ENCODE measurements around the gene TEX35. TPM values are rescaled to one million over a fixed set of nuclear protein-coding genes. Genes with fewer than 3 reads are reported as not detected.

TEX35 gene
- total and polyA plus RNA-seq, 4 donors = not detected

- Histone ChIP-seq H3K27me3 (ENCODE audit: control insufficient read depth in 1 of 2, insufficient read depth in 2 of 2, low read length in 1 of 2) (no peaks in the 10 kb centered on the region), H3K27ac (ENCODE audit: low read depth in 1 of 2, low read length in 2 of 2) (no peak overlapping the region), H3K9me3 (ENCODE audit: control insufficient read depth, low read length) (no peaks in the 10 kb centered on the region), H3K36me3 (ENCODE audit: control insufficient read depth in 1 of 2, insufficient read depth in 2 of 2, low read length in 1 of 2) (no peaks in the 10 kb centered on the region), H3K4me1 (ENCODE audit: control insufficient read depth in 1 of 2, insufficient read depth in 2 of 2, low read length in 2 of 2) (no peaks in the 10 kb centered on the region), H3K4me3 (ENCODE audit: low read length in 2 of 2) (no peak overlapping the region)
- DNase-seq (no peak), ATAC-seq (ENCODE audit: low FRiP score) (no peak)
- intact Hi-C loops (cut with DNase I) = no loop called here
- 85 to 87% methylated on average over 5 of the region's 5 CpGs for WGBS, 2 donors
These were observed 29.5 kb upstream of the TEX35 start for GRCh38 chr1:178483251-178483957.

DNA sequence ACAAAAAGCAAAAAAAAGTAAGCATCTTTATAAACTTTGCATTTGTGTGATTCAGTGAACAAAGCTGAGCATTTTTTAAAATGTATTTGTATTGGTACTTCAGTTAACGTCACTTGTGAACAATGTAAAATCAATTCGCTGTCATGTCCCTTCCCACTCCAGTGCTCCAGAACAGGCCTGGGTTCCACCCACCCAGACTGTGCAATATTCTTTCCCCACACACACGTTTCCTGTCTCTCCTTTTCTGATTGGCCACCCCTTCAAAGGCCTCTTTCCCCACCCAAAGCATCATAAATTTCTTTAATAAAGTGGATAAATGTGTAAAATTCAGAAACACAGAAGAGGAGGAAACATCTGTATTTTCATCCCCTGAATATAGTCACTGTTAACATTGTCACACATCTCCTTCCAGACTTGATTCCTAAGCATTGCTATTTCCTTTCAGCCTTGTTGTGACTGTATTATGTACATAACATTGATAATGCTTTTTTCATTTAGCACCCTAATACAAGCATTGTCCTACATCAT is 28.1 kb upstream of the TEX35 start:
- WGBS, 2 donors = 63 to 64% methylated on average over 3 of the region's 3 CpGs
- intact Hi-C loops (cut with DNase I) = no loop called here

GRCh38 chr1:178485541-178485981 is 27.3 kb upstream of the TEX35 start:
- H3K4me3 ChIP-seq (ENCODE audit: low read length in 2 of 2) = no peak overlapping the region
- ATAC-seq (ENCODE audit: low FRiP score) (no peak), DNase-seq (no peak)
- H3K4me1 ChIP-seq (ENCODE audit: control insufficient read depth in 1 of 2, insufficient read depth in 2 of 2, low read length in 2 of 2) = no peaks in the 10 kb centered on the region
- no peaks in the 10 kb centered on the region for H3K36me3 ChIP-seq (ENCODE audit: control insufficient read depth in 1 of 2, insufficient read depth in 2 of 2, low read length in 1 of 2)
- WGBS, 2 donors = 55 to 68% methylated on average over 3 of the region's 3 CpGs
- intact Hi-C loops (cut with DNase I) = no loop called here
- no peaks in the 10 kb centered on the region for H3K27me3 ChIP-seq (ENCODE audit: control insufficient read depth in 1 of 2, insufficient read depth in 2 of 2, low read length in 1 of 2)
- no peaks in the 10 kb centered on the region for H3K9me3 ChIP-seq (ENCODE audit: control insufficient read depth, low read length)
- H3K27ac ChIP-seq (ENCODE audit: low read depth in 1 of 2, low read length in 2 of 2) = no peak overlapping the region

More for the DNA sequence above, 28.1 kb upstream of the TEX35 start:
- Histone ChIP-seq H3K4me1 (ENCODE audit: control insufficient read depth in 1 of 2, insufficient read depth in 2 of 2, low read length in 2 of 2) (no peaks in the 10 kb centered on the region), H3K9me3 (ENCODE audit: control insufficient read depth, low read length) (no peaks in the 10 kb centered on the region), H3K27me3 (ENCODE audit: control insufficient read depth in 1 of 2, insufficient read depth in 2 of 2, low read length in 1 of 2) (no peaks in the 10 kb centered on the region), H3K4me3 (ENCODE audit: low read length in 2 of 2) (no peak overlapping the region), H3K36me3 (ENCODE audit: control insufficient read depth in 1 of 2, insufficient read depth in 2 of 2, low read length in 1 of 2) (no peaks in the 10 kb centered on the region), H3K27ac (ENCODE audit: low read depth in 1 of 2, low read length in 2 of 2) (no peak overlapping the region)
- no peak for DNase-seq
- ATAC-seq (ENCODE audit: low FRiP score) = no peak

DNA sequence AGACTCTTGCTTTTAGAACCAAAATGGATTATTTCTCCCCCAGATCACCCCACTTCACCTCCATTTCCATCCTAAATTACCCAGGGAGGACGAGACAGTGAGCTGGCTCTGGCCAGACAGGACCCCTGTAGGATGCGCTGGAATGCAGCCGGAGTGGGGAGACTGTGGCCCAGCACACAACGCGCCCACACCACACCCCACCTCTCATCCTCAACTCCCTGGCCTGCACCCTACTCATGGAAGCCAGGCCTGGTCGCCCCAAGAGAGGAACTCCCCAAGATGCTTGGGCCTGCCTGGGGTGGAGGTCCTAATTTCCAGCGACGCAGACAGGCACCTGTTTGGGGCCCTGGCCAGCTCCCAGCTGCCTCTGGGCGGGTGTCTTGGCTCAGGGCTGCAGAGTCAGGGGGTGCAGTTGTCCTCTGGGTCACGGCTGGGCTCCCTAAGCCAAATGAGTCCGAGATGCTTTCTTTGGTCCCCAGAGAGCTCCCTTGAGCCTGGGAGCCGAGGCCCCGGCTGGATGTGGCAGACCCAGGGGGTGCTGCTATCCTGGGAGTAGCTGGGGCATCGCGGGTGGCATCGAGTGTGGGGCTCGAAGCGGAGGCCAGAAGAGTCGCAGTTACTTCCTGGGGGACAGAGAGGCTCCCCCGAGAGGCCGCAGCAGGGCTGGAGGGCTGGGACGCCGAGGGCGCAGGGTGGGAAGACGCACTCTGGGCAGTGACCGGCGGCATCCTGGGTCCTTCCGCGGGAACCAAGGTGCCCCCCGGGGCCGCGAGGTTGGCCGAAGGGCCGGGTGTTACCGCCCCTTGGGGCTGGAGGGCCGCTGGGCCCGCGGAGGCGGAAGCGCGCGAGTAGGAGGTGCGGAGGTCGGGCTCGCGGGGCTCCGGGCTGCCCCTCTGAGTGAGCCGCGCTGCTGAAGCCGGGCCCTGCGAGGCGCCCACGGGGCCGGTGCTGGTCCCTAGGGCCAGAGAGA is 26.5 kb upstream of the TEX35 start:
- Histone ChIP-seq H3K27ac (ENCODE audit: low read depth in 1 of 2, low read length in 2 of 2) (no peak overlapping the region), H3K4me1 (ENCODE audit: control insufficient read depth in 1 of 2, insufficient read depth in 2 of 2, low read length in 2 of 2) (no peaks in the 10 kb centered on the region), H3K36me3 (ENCODE audit: control insufficient read depth in 1 of 2, insufficient read depth in 2 of 2, low read length in 1 of 2) (no peaks in the 10 kb centered on the region), H3K27me3 (ENCODE audit: control insufficient read depth in 1 of 2, insufficient read depth in 2 of 2, low read length in 1 of 2) (no peaks in the 10 kb centered on the region), H3K4me3 (ENCODE audit: low read length in 2 of 2) (peak overlapping the region in 1 of 2 donors; percentile 28), H3K9me3 (ENCODE audit: control insufficient read depth, low read length) (no peaks in the 10 kb centered on the region)
- no peak for DNase-seq
- peak; percentile 68 for ATAC-seq (ENCODE audit: low FRiP score)
- intact Hi-C loops (cut with DNase I) = no loop called here
- WGBS, 2 donors = 21 to 28% methylated on average over 54 of the region's 54 CpGs

GRCh38 chr1:178487070-178487615 is 25.8 kb upstream of the TEX35 start:
- WGBS, 2 donors = 35 to 37% methylated on average over 19 to 20 of the region's 20 CpGs
- no peak for ATAC-seq (ENCODE audit: low FRiP score)
- no peak for DNase-seq
- no peak overlapping the region for H3K27ac ChIP-seq (ENCODE audit: low read depth in 1 of 2, low read length in 2 of 2)
- H3K27me3 ChIP-seq (ENCODE audit: control insufficient read depth in 1 of 2, insufficient read depth in 2 of 2, low read length in 1 of 2) = no peaks in the 10 kb centered on the region
- no peaks in the 10 kb centered on the region for H3K36me3 ChIP-seq (ENCODE audit: control insufficient read depth in 1 of 2, insufficient read depth in 2 of 2, low read length in 1 of 2)
- intact Hi-C loops (cut with DNase I) = no loop called here
- peak overlapping the region in 1 of 2 donors; percentile 28 for H3K4me3 ChIP-seq (ENCODE audit: low read length in 2 of 2)
- H3K4me1 ChIP-seq (ENCODE audit: control insufficient read depth in 1 of 2, insufficient read depth in 2 of 2, low read length in 2 of 2) = no peaks in the 10 kb centered on the region
- no peaks in the 10 kb centered on the region for H3K9me3 ChIP-seq (ENCODE audit: control insufficient read depth, low read length)

DNA sequence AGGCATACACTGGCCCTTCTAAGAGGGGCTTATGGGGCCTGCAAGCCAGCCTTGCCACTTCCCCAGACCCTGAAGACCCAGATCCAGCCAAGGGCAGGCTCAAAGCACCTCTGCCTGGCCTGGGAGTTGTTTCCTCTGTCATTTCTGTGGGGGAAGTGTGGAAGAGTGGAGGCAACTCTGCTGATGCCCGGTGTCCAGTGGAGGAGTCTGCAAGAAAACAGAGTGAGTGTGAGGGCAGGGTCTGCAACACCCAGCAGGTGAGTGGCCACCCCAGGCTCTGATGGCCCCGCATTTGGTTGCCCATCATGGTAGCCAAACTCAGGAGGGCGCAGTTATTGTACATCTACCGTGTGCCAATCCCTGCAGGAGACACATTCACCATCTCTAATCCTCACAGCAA is 24.5 kb upstream of the TEX35 start:
- no peaks in the 10 kb centered on the region for H3K9me3 ChIP-seq (ENCODE audit: control insufficient read depth, low read length)
- H3K4me1 ChIP-seq (ENCODE audit: control insufficient read depth in 1 of 2, insufficient read depth in 2 of 2, low read length in 2 of 2) = no peaks in the 10 kb centered on the region
- no peaks in the 10 kb centered on the region for H3K27me3 ChIP-seq (ENCODE audit: control insufficient read depth in 1 of 2, insufficient read depth in 2 of 2, low read length in 1 of 2)
- no peak overlapping the region for H3K27ac ChIP-seq (ENCODE audit: low read depth in 1 of 2, low read length in 2 of 2)
- WGBS, 2 donors = 91 to 97% methylated on average over 4 of the region's 4 CpGs
- ATAC-seq (ENCODE audit: low FRiP score) (no peak), DNase-seq (no peak)
- intact Hi-C loops (cut with DNase I) = no loop called here
- no peak overlapping the region for H3K4me3 ChIP-seq (ENCODE audit: low read length in 2 of 2)
- no peaks in the 10 kb centered on the region for H3K36me3 ChIP-seq (ENCODE audit: control insufficient read depth in 1 of 2, insufficient read depth in 2 of 2, low read length in 1 of 2)

- DNase-seq (no peak), ATAC-seq (ENCODE audit: low FRiP score) (no peak)
- intact Hi-C loops (cut with DNase I) = no loop called here
- Histone ChIP-seq H3K36me3 (ENCODE audit: control insufficient read depth in 1 of 2, insufficient read depth in 2 of 2, low read length in 1 of 2) (no peaks in the 10 kb centered on the region), H3K4me1 (ENCODE audit: control insufficient read depth in 1 of 2, insufficient read depth in 2 of 2, low read length in 2 of 2) (no peaks in the 10 kb centered on the region), H3K9me3 (ENCODE audit: control insufficient read depth, low read length) (no peaks in the 10 kb centered on the region), H3K4me3 (ENCODE audit: low read length in 2 of 2) (no peak overlapping the region), H3K27ac (ENCODE audit: low read depth in 1 of 2, low read length in 2 of 2) (no peak overlapping the region), H3K27me3 (ENCODE audit: control insufficient read depth in 1 of 2, insufficient read depth in 2 of 2, low read length in 1 of 2) (no peaks in the 10 kb centered on the region)
- 93 to 98% methylated on average over 4 of the region's 4 CpGs for WGBS, 2 donors
These were observed 23.5 kb upstream of the TEX35 start for GRCh38 chr1:178489399-178489798.

DNA sequence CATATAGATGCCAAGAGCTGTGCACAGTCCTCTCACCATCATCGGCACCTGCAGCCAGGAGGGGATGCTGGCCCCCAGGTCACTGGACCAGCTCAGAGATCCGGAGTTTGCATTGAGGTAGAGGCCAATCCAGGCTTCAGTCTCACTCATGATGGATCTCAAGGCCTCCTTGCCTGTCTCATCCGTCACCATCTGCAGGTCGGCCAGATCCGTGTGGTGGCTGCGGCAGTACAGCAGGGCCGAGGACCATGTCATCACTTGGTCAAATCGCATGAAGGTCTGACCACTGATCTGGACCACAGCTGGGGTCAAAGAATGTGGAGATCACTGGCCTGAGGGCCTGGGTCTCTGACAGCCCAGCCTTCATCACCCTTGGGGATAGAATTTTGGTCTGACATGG is 22.8 kb upstream of the TEX35 start:
- 91 to 98% methylated on average over 8 of the region's 8 CpGs for WGBS, 2 donors
- H3K27me3 ChIP-seq (ENCODE audit: control insufficient read depth in 1 of 2, insufficient read depth in 2 of 2, low read length in 1 of 2) = no peaks in the 10 kb centered on the region
- no peaks in the 10 kb centered on the region for H3K36me3 ChIP-seq (ENCODE audit: control insufficient read depth in 1 of 2, insufficient read depth in 2 of 2, low read length in 1 of 2)
- DNase-seq (no peak), ATAC-seq (ENCODE audit: low FRiP score) (no peak)
- H3K4me1 ChIP-seq (ENCODE audit: control insufficient read depth in 1 of 2, insufficient read depth in 2 of 2, low read length in 2 of 2) = no peaks in the 10 kb centered on the region
- no peak overlapping the region for H3K27ac ChIP-seq (ENCODE audit: low read depth in 1 of 2, low read length in 2 of 2)
- no peaks in the 10 kb centered on the region for H3K9me3 ChIP-seq (ENCODE audit: control insufficient read depth, low read length)
- H3K4me3 ChIP-seq (ENCODE audit: low read length in 2 of 2) = no peak overlapping the region
- intact Hi-C loops (cut with DNase I) = no loop called here
